GM18858 (cell line): Measurements from ENCODE around the gene ABHD17A.
"Not testable (repeated sequence)": the region's sequence is repeated elsewhere in the genome, so short reads cannot be mapped to it uniquely, and the experiment has no call there.

ENCODE experiments used
- ATAC-seq: cut with Tn5 transposase; IDR thresholded peaks from one replicate; pipeline ENCODE4 v1.9.1; 2021; ENCODE audit not compliant: unreplicated experiment

ABHD17A gene

GRCh38 chr19:1885398-1886119 lies at the start of gene ABHD17A:
ABHD17A (minus strand) TSS chr19:1885496; CDS start chr19:1881566, 3,930 bp downstream.
- ATAC-seq: not testable (repeated sequence)

- no peak for ATAC-seq
These were observed 48.6 kb upstream of the ABHD17A start for GRCh38 chr19:1933942-1934341.

GRCh38 chr19:1933244-1933643 lies 47.9 kb upstream of the ABHD17A start:
- no peak for ATAC-seq

- no peak for ATAC-seq
These were observed 47.1 kb upstream of the ABHD17A start for GRCh38 chr19:1932395-1932794.

GRCh38 chr19:1931445-1931844 lies 46.1 kb upstream of the ABHD17A start:
- ATAC-seq: no peak

- ATAC-seq: no peak
These were observed 43.9 kb upstream of the ABHD17A start for GRCh38 chr19:1929021-1929742.

GRCh38 chr19:1925544-1925943 lies 40.2 kb upstream of the ABHD17A start:
- no peak for ATAC-seq

GRCh38 chr19:1924320-1924961 lies 39.1 kb upstream of the ABHD17A start:
- no peak for ATAC-seq

- no peak for ATAC-seq
These were observed 38.0 kb upstream of the ABHD17A start for GRCh38 chr19:1923319-1923718.

- no peak for ATAC-seq
These were observed 37.5 kb upstream of the ABHD17A start for GRCh38 chr19:1922803-1923202.

GRCh38 chr19:1921825-1922224 lies 36.5 kb upstream of the ABHD17A start:
- no peak for ATAC-seq

GRCh38 chr19:1921326-1921725 lies 36.0 kb upstream of the ABHD17A start:
- no peak for ATAC-seq

- ATAC-seq: no peak
These were observed 35.3 kb upstream of the ABHD17A start for GRCh38 chr19:1920644-1921043.

- ATAC-seq: no peak
These were observed 33.7 kb upstream of the ABHD17A start for GRCh38 chr19:1918975-1919374.

- no peak for ATAC-seq
These were observed 32.6 kb upstream of the ABHD17A start for GRCh38 chr19:1917926-1918325.

GRCh38 chr19:1917146-1917545 lies 31.9 kb upstream of the ABHD17A start:
- ATAC-seq: no peak

GRCh38 chr19:1914826-1915341 lies 29.6 kb upstream of the ABHD17A start:
- no peak for ATAC-seq

- no peak for ATAC-seq
These were observed 28.7 kb upstream of the ABHD17A start for GRCh38 chr19:1913781-1914577.

GRCh38 chr19:1912760-1913505 lies 27.6 kb upstream of the ABHD17A start:
- no peak for ATAC-seq

GRCh38 chr19:1911995-1912394 lies 26.7 kb upstream of the ABHD17A start:
- ATAC-seq: no peak
